Kidney (tissue), 14 donors: ENCODE data around the gene CXCR6. TPM values are rescaled to one million over a fixed set of nuclear protein-coding genes. Genes with fewer than 3 reads are reported as not detected.

Experiments used
- DNase-seq, 5 donors: peaks; one replicate each; pipeline ENCODE4 v3.0.0-alpha.2; 2013 to 2020
- FAIRE-seq: peaks from 2 replicates; lab custom pipeline; 2012; peaks lifted over from hg19 to GRCh38; lab: Jason Lieb, UNC
- H3K27ac ChIP-seq, 2 donors: one replicate each; pipeline ENCODE4 v1.7.0; 2013; ENCODE audit warnings: low read depth in 2 of 2, low read length in 2 of 2, inconsistent platforms in 1 of 2
- H3K27me3 ChIP-seq: one replicate; pipeline ENCODE4 v1.7.1; 2013; ENCODE audit warnings: low read length, inconsistent platforms; ENCODE audit not compliant: control insufficient read depth, insufficient read depth
- H3K36me3 ChIP-seq, 3 donors: one replicate each; pipeline versions ENCODE4 v1.7.0 to v1.7.1; 2013; ENCODE audit warnings: low read length in 3 of 3, control low read depth in 1 of 3, inconsistent platforms in 1 of 3; ENCODE audit not compliant: insufficient read depth in 3 of 3, control insufficient read depth in 2 of 3
- H3K4me1 ChIP-seq, 3 donors: one replicate each; pipeline versions ENCODE4 v1.7.0 to v1.7.1; 2013; ENCODE audit warnings: low read length in 3 of 3, inconsistent platforms in 1 of 3, low read depth in 1 of 3; ENCODE audit not compliant: control insufficient read depth in 2 of 3, insufficient read depth in 2 of 3
- H3K4me3 ChIP-seq, 3 donors: one replicate each; pipeline versions ENCODE4 v1.7.0 to v1.8.1; 2013; ENCODE audit warnings: low read length in 3 of 3, control low read depth in 1 of 3, inconsistent platforms in 1 of 3
- H3K9ac ChIP-seq, 3 donors: one replicate each; pipeline versions ENCODE4 v1.7.0 to v1.7.1; 2013; ENCODE audit warnings: low read length in 3 of 3, control low read depth in 1 of 3, inconsistent platforms in 1 of 3
- H3K9me3 ChIP-seq, 3 donors: one replicate each; pipeline versions ENCODE4 v1.7.0 to v1.7.1; 2013; ENCODE audit warnings: low read length in 3 of 3, control low read depth in 1 of 3, inconsistent platforms in 1 of 3; ENCODE audit not compliant: control insufficient read depth in 2 of 3, insufficient read depth in 1 of 3
- CTCF ChIP-seq: IDR thresholded peaks from 3 replicates; pipeline ENCODE4 v1.5.1; 2012; ENCODE audit warnings: mild to moderate bottlenecking, moderate library complexity, borderline replicate concordance; ENCODE audit not compliant: insufficient read depth; ENCODE audit errors: extremely low read depth
- intact Hi-C: fragments of 100-400 bp; cut with DNase I; formaldehyde crosslinking; loops from one replicate; pipeline ENCODE4 v1.11.1; 2022
- polyA plus RNA-seq: library from polyadenylated mRNA; stranded (reverse); fragments of 350-450 nt; fragmentation: Illumina TruSeq; extraction: RNeasy Lipid Tissue Mini Kit (QIAGEN cat#74804); gene quantifications from one replicate; pipeline ENCODE4 v1.2.3, GENCODE V29; 2014; ENCODE audit warnings: low read depth, low replicate concordance; ENCODE audit not compliant: insufficient read depth
- total RNA-seq: library from RNA; stranded (reverse); fragmentation: NEBNext Ultra II Directional; extraction: Animal tissue kit (Norgen Biotek cat#: 25700); gene quantifications from one replicate; pipeline ENCODE4 v1.2.1, GENCODE V29; 2021
- donor health status: control.
- donor health status: control.
- donor health status: control.
- donor health status: control.
- donor health status: control.
- donor health status: DM: yes; HTN: yes; CAD: no.
- donor health status: Normal renal cell carcinoma (clear cell type).

CXCR6 gene
- total and polyA plus RNA-seq, 2 donors from 2014 or later = 0.39 to 2.7 TPM

GRCh38 chr3:45997942-45998341 lies 54.7 kb downstream of the CXCR6 start:
- Histone ChIP-seq H3K4me3 (no peak overlapping the region), H3K27ac (no peak overlapping the region), H3K36me3 (no peaks in the 10 kb centered on the region), H3K27me3 (no peaks in the 10 kb centered on the region), H3K9ac (no peak overlapping the region), H3K9me3 (no peaks in the 10 kb centered on the region), H3K4me1 (peaks cover 0 to 5% (median 0%) of the 10 kb centered on the region in 3 donors)
- DNase-seq = no peak
- intact Hi-C loops = no loop called here
- TF ChIP-seq CTCF = no peak
- FAIRE-seq = no peak

Other genes starting within 250 kb of the CXCR6 start
- gene SLC6A20, start 146.9 kb upstream of the CXCR6 start, total RNA-seq = 35.2 TPM
- 0.37 TPM for gene SLC6A20, start 146.9 kb upstream of the CXCR6 start, polyA plus RNA-seq
- 30.9 TPM for gene LZTFL1, start 101.3 kb upstream of the CXCR6 start, total RNA-seq
- gene LZTFL1, start 101.3 kb upstream of the CXCR6 start, polyA plus RNA-seq = 13.9 TPM
- gene CCR9, start 56.9 kb upstream of the CXCR6 start, total RNA-seq = 0.22 TPM
- 0.43 TPM for gene CCR9, start 56.9 kb upstream of the CXCR6 start, polyA plus RNA-seq
- gene FYCO1, start 52.4 kb downstream of the CXCR6 start, total RNA-seq = 39.1 TPM
- 11.1 TPM for gene FYCO1, start 52.4 kb downstream of the CXCR6 start, polyA plus RNA-seq
- gene XCR1, start 84.0 kb downstream of the CXCR6 start, total RNA-seq = 1.4 TPM
- not detected for gene XCR1, start 84.0 kb downstream of the CXCR6 start, polyA plus RNA-seq